ENCODE results near the gene FEZ2.

Gene FEZ2

GRCh38 chr2:36545871-36546416 lies 52.0 kb downstream of the FEZ2 start:
- H3K9me3 ChIP-seq (ENCODE audit: insufficient read depth, low read depth, low read length): no peaks in the 10 kb centered on the region
- peaks cover 7 to 24% of the 10 kb centered on the region in 2 experiments for H3K36me3 ChIP-seq (ENCODE audit: control insufficient read depth in 1 of 2, insufficient read depth in 2 of 2, low read length in 2 of 2)
- H3K14ac ChIP-seq (ENCODE audit: low read length): no peak overlapping the region
- H4K91ac ChIP-seq (ENCODE audit: low read depth, low read length): no peak overlapping the region
- no peak overlapping the region for H2AFZ ChIP-seq (ENCODE audit: insufficient read depth, low read length, poor library complexity)
- H3K79me1 ChIP-seq (ENCODE audit: low read length): peaks cover 3% of the 10 kb centered on the region
- H3K4me2 ChIP-seq (ENCODE audit: low read length): no peak overlapping the region
- no peak for DNase-seq
- H3K27ac ChIP-seq (ENCODE audit: low read depth, low read length): no peak overlapping the region
- no peaks in the 10 kb centered on the region for H3K27me3 ChIP-seq (ENCODE audit: insufficient read depth, low read length)
- H2AK5ac ChIP-seq (ENCODE audit: low read length): no peak overlapping the region
- no peaks in the 10 kb centered on the region for H3K79me2 ChIP-seq (ENCODE audit: control insufficient read depth, insufficient read depth, low read length, poor library complexity)
- no peak overlapping the region for H3K9ac ChIP-seq (ENCODE audit: low read length)
- H3K4ac ChIP-seq (ENCODE audit: low read depth, low read length): no peak overlapping the region
- H3K4me3 ChIP-seq (ENCODE audit: low read depth, low read length): no peak overlapping the region
- H3K4me1 ChIP-seq (ENCODE audit: control insufficient read depth in 1 of 2, insufficient read depth in 2 of 2, low read length in 2 of 2): peaks cover 6 to 11% of the 10 kb centered on the region in 2 experiments
- no CpG with 5 or more reads among the region's 1 CpG for WGBS (ENCODE audit: extremely low coverage, insufficient coverage, insufficient read length)
- no peak overlapping the region for H2BK120ac ChIP-seq (ENCODE audit: insufficient read depth, low read length, poor library complexity)
- no peak overlapping the region for H2BK12ac ChIP-seq (ENCODE audit: low read length)
- no peak overlapping the region for H2BK5ac ChIP-seq (ENCODE audit: low read depth, low read length, poor library complexity)
- no peak overlapping the region for H4K12ac ChIP-seq (ENCODE audit: low read depth, low read length)
- H3K23ac ChIP-seq (ENCODE audit: low read length): no peak overlapping the region
- no peak overlapping the region for H4K8ac ChIP-seq (ENCODE audit: low read depth, low read length)
- no peak overlapping the region for H3K18ac ChIP-seq (ENCODE audit: low read length)

- Histone ChIP-seq H4K8ac (ENCODE audit: low read depth, low read length) (no peak overlapping the region), H2AK5ac (ENCODE audit: low read length) (no peak overlapping the region), H3K4me2 (ENCODE audit: low read length) (no peak overlapping the region), H3K18ac (ENCODE audit: low read length) (no peak overlapping the region), H3K4me3 (ENCODE audit: low read depth, low read length) (no peak overlapping the region), H3K36me3 (ENCODE audit: control insufficient read depth in 1 of 2, insufficient read depth in 2 of 2, low read length in 2 of 2) (peaks cover 9 to 32% of the 10 kb centered on the region in 2 experiments), H2AFZ (ENCODE audit: insufficient read depth, low read length, poor library complexity) (no peak overlapping the region), H3K27me3 (ENCODE audit: insufficient read depth, low read length) (no peaks in the 10 kb centered on the region), H4K91ac (ENCODE audit: low read depth, low read length) (no peak overlapping the region), H2BK120ac (ENCODE audit: insufficient read depth, low read length, poor library complexity) (no peak overlapping the region), H3K27ac (ENCODE audit: low read depth, low read length) (no peak overlapping the region), H2BK12ac (ENCODE audit: low read length) (no peak overlapping the region), H3K14ac (ENCODE audit: low read length) (no peak overlapping the region), H3K4ac (ENCODE audit: low read depth, low read length) (no peak overlapping the region), H3K9me3 (ENCODE audit: insufficient read depth, low read depth, low read length) (no peaks in the 10 kb centered on the region), H3K79me1 (ENCODE audit: low read length) (peaks cover 3% of the 10 kb centered on the region), H3K79me2 (ENCODE audit: control insufficient read depth, insufficient read depth, low read length, poor library complexity) (no peaks in the 10 kb centered on the region), H3K4me1 (ENCODE audit: control insufficient read depth in 1 of 2, insufficient read depth in 2 of 2, low read length in 2 of 2) (peaks cover 4 to 9% of the 10 kb centered on the region in 2 experiments), H3K9ac (ENCODE audit: low read length) (no peak overlapping the region), H3K23ac (ENCODE audit: low read length) (no peak overlapping the region), H2BK5ac (ENCODE audit: low read depth, low read length, poor library complexity) (no peak overlapping the region), H4K12ac (ENCODE audit: low read depth, low read length) (no peak overlapping the region)
- no CpG with 5 or more reads among the region's 6 CpGs for WGBS (ENCODE audit: extremely low coverage, insufficient coverage, insufficient read length)
- DNase-seq: no peak
Measured at GRCh38 chr2:36544638-36545338, 53.2 kb downstream of the FEZ2 start.

GRCh38 chr2:36541891-36542595 lies 55.9 kb downstream of the FEZ2 start:
- Histone ChIP-seq H2BK5ac (ENCODE audit: low read depth, low read length, poor library complexity) (no peak overlapping the region), H3K27me3 (ENCODE audit: insufficient read depth, low read length) (no peaks in the 10 kb centered on the region), H2AFZ (ENCODE audit: insufficient read depth, low read length, poor library complexity) (no peak overlapping the region), H3K18ac (ENCODE audit: low read length) (no peak overlapping the region), H3K9ac (ENCODE audit: low read length) (no peak overlapping the region), H2BK12ac (ENCODE audit: low read length) (no peak overlapping the region), H3K4me3 (ENCODE audit: low read depth, low read length) (no peak overlapping the region), H3K4me2 (ENCODE audit: low read length) (no peak overlapping the region), H4K91ac (ENCODE audit: low read depth, low read length) (no peak overlapping the region), H3K14ac (ENCODE audit: low read length) (no peak overlapping the region), H3K9me3 (ENCODE audit: insufficient read depth, low read depth, low read length) (peaks cover 2% of the 10 kb centered on the region), H3K36me3 (ENCODE audit: control insufficient read depth in 1 of 2, insufficient read depth in 2 of 2, low read length in 2 of 2) (peaks cover 24 to 48% of the 10 kb centered on the region in 2 experiments), H3K27ac (ENCODE audit: low read depth, low read length) (no peak overlapping the region), H2BK120ac (ENCODE audit: insufficient read depth, low read length, poor library complexity) (no peak overlapping the region), H3K79me2 (ENCODE audit: control insufficient read depth, insufficient read depth, low read length, poor library complexity) (no peaks in the 10 kb centered on the region), H3K23ac (ENCODE audit: low read length) (no peak overlapping the region), H3K4ac (ENCODE audit: low read depth, low read length) (no peak overlapping the region), H3K79me1 (ENCODE audit: low read length) (no peaks in the 10 kb centered on the region), H4K8ac (ENCODE audit: low read depth, low read length) (no peak overlapping the region), H2AK5ac (ENCODE audit: low read length) (no peak overlapping the region), H3K4me1 (ENCODE audit: control insufficient read depth in 1 of 2, insufficient read depth in 2 of 2, low read length in 2 of 2) (no peaks in the 10 kb centered on the region), H4K12ac (ENCODE audit: low read depth, low read length) (no peak overlapping the region)
- no peak for DNase-seq
- WGBS (ENCODE audit: extremely low coverage, insufficient coverage, insufficient read length): no CpG with 5 or more reads among the region's 4 CpGs

GRCh38 chr2:36540986-36541754 lies 56.8 kb downstream of the FEZ2 start:
- no peak overlapping the region for H3K4ac ChIP-seq (ENCODE audit: low read depth, low read length)
- H2BK120ac ChIP-seq (ENCODE audit: insufficient read depth, low read length, poor library complexity): no peak overlapping the region
- no peak overlapping the region for H3K4me3 ChIP-seq (ENCODE audit: low read depth, low read length)
- H2BK5ac ChIP-seq (ENCODE audit: low read depth, low read length, poor library complexity): no peak overlapping the region
- H3K14ac ChIP-seq (ENCODE audit: low read length): no peak overlapping the region
- H2AK5ac ChIP-seq (ENCODE audit: low read length): no peak overlapping the region
- no CpG with 5 or more reads among the region's 11 CpGs for WGBS (ENCODE audit: extremely low coverage, insufficient coverage, insufficient read length)
- H3K18ac ChIP-seq (ENCODE audit: low read length): no peak overlapping the region
- H3K9ac ChIP-seq (ENCODE audit: low read length): no peak overlapping the region
- no peak overlapping the region for H2BK12ac ChIP-seq (ENCODE audit: low read length)
- H4K12ac ChIP-seq (ENCODE audit: low read depth, low read length): no peak overlapping the region
- H2AFZ ChIP-seq (ENCODE audit: insufficient read depth, low read length, poor library complexity): no peak overlapping the region
- no peak overlapping the region for H3K4me2 ChIP-seq (ENCODE audit: low read length)
- H3K36me3 ChIP-seq (ENCODE audit: control insufficient read depth in 1 of 2, insufficient read depth in 2 of 2, low read length in 2 of 2): peaks cover 24 to 52% of the 10 kb centered on the region in 2 experiments
- peaks cover 2% of the 10 kb centered on the region for H3K9me3 ChIP-seq (ENCODE audit: insufficient read depth, low read depth, low read length)
- H4K91ac ChIP-seq (ENCODE audit: low read depth, low read length): no peak overlapping the region
- no peak for DNase-seq
- no peaks in the 10 kb centered on the region for H3K79me1 ChIP-seq (ENCODE audit: low read length)
- H3K27me3 ChIP-seq (ENCODE audit: insufficient read depth, low read length): no peaks in the 10 kb centered on the region
- H4K8ac ChIP-seq (ENCODE audit: low read depth, low read length): no peak overlapping the region
- no peak overlapping the region for H3K27ac ChIP-seq (ENCODE audit: low read depth, low read length)
- H3K23ac ChIP-seq (ENCODE audit: low read length): no peak overlapping the region
- H3K4me1 ChIP-seq (ENCODE audit: control insufficient read depth in 1 of 2, insufficient read depth in 2 of 2, low read length in 2 of 2): no peaks in the 10 kb centered on the region
- no peaks in the 10 kb centered on the region for H3K79me2 ChIP-seq (ENCODE audit: control insufficient read depth, insufficient read depth, low read length, poor library complexity)
